Body of pancreas (tissue), 4 donors: ENCODE results near the gene NME9.

ENCODE experiments used
- CTCF ChIP-seq, 7 experiments: fragments of 450-650 bp in 4 of 7; fragments of 200-600 bp in 3 of 7; sonication (generic) in 3 of 7; IDR thresholded peaks; one replicate each; pipeline ENCODE4 v1.5.1; 2016 to 2019; ENCODE audit warnings: antibody characterized with exemption in 7 of 7
- POLR2A ChIP-seq, 3 donors: fragments of 450-650 bp; IDR thresholded peaks; one replicate each; pipeline ENCODE4 v1.6.1; 2016; ENCODE audit warnings: antibody characterized with exemption in 3 of 3, mild to moderate bottlenecking in 2 of 3

GRCh38 chr3:138308783-138309182 is 20.9 kb downstream of the NME9 start:
- TF ChIP-seq CTCF (IDR thresholded peaks at IDR 0.05) (no peak), POLR2A (IDR thresholded peaks at IDR 0.05) (no peak)
